Calu3 (cell line): Measurements from ENCODE around the gene DNAJC7. TPM values are rescaled to one million over a fixed set of nuclear protein-coding genes. Genes with fewer than 3 reads are reported as not detected.
A peak's percentile ranks its signal among the peaks of the same experiment; 100 is the strongest.

ENCODE experiments used
- Bru-seq: library from RNA; stranded (reverse); fragments of 400-500 nt; gene quantifications from one replicate; lab custom pipeline; 2021; lab: Mats Ljungman, UMichigan
- BruChase-seq, 2 experiments: library from RNA; stranded (reverse); fragments of 400-500 nt; gene quantifications; one replicate each; lab custom pipeline; 2021; lab: Mats Ljungman, UMichigan
- BruUV-seq: library from RNA; stranded (reverse); fragments of 400-500 nt; replicated peaks from 2 replicates; lab custom pipeline; 2021; lab: Mats Ljungman, UMichigan
- CTCF ChIA-PET: fragments of 300-600 bp; sonication (Branson Sonifier 250); formaldehyde crosslinking; loops from one replicate; lab custom pipeline; 2022; ENCODE audit warnings: antibody characterized with exemption; lab: Charles Lee
- DNase-seq: peaks from one replicate; pipeline ENCODE4 v3.0.0; 2022
- H3K27ac Mint-ChIP-seq: one replicate; pipeline ENCODE4 v1.8.0; 2022; ENCODE audit warnings: mixed read lengths; ENCODE audit not compliant: unreplicated experiment
- H3K27me3 Mint-ChIP-seq: one replicate; pipeline ENCODE4 v1.8.0; 2022; ENCODE audit warnings: mixed read lengths; ENCODE audit not compliant: unreplicated experiment
- H3K36me3 Mint-ChIP-seq: one replicate; pipeline ENCODE4 v1.8.0; 2022; ENCODE audit warnings: mild to moderate bottlenecking, moderate library complexity, mixed read lengths; ENCODE audit not compliant: insufficient read depth, unreplicated experiment
- H3K4me1 Mint-ChIP-seq: one replicate; pipeline ENCODE4 v1.8.0; 2022; ENCODE audit warnings: mild to moderate bottlenecking, low read depth, mixed read lengths; ENCODE audit not compliant: unreplicated experiment
- H3K4me3 Mint-ChIP-seq: one replicate; pipeline ENCODE4 v1.8.0; 2022; ENCODE audit warnings: mild to moderate bottlenecking, low read depth, moderate library complexity, mixed read lengths; ENCODE audit not compliant: unreplicated experiment
- H3K9me3 Mint-ChIP-seq: one replicate; pipeline ENCODE4 v1.8.0; 2022; ENCODE audit warnings: low read depth, mixed read lengths; ENCODE audit not compliant: unreplicated experiment
- intact Hi-C: fragments of 100-400 bp; cut with micrococcal nuclease; formaldehyde crosslinking; loops from one replicate; pipeline ENCODE4 v1.10.0; 2022; ENCODE audit not compliant: unreplicated experiment
- long read RNA-seq: library from polyadenylated mRNA; stranded (forward); transcript quantifications from one replicate; pipeline ENCODE4 v2.0.0, GENCODE V29; 2022
- total RNA-seq: library from RNA; stranded (reverse); gene quantifications from 2 replicates; pipeline ENCODE4 v1.2.3, GENCODE V29; 2022
- TF ChIP-seq, protein P1 (sequence below): fragments of 200-600 bp; IDR thresholded peaks from one replicate; pipeline ENCODE4 v1.8.0; 2022; ENCODE audit warnings: antibody characterized with exemption; ENCODE audit not compliant: unreplicated experiment

DNAJC7 gene, protein sequence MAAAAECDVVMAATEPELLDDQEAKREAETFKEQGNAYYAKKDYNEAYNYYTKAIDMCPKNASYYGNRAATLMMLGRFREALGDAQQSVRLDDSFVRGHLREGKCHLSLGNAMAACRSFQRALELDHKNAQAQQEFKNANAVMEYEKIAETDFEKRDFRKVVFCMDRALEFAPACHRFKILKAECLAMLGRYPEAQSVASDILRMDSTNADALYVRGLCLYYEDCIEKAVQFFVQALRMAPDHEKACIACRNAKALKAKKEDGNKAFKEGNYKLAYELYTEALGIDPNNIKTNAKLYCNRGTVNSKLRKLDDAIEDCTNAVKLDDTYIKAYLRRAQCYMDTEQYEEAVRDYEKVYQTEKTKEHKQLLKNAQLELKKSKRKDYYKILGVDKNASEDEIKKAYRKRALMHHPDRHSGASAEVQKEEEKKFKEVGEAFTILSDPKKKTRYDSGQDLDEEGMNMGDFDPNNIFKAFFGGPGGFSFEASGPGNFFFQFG
- total RNA-seq (184 and 193 TPM in 2 replicates), Bru-seq, nascent RNA (percentile 95 among the genes with signal in this experiment), BruChase-seq, experiment 1, labeled RNA remaining after a 6-hour chase (percentile 95 among the genes with signal in this experiment), BruChase-seq, experiment 2, labeled RNA remaining after a 2-hour chase (percentile 93 among the genes with signal in this experiment)
- long read RNA-seq, transcript DNAJC7-203 (14 exons, 2,022 nt), result major isoform, 65 of 122 reads
- long read RNA-seq, partial matches to known transcripts, result 17 of 122 reads
- long read RNA-seq, other reads (novel, unspliced or antisense), result 39 of 122 reads

DNA sequence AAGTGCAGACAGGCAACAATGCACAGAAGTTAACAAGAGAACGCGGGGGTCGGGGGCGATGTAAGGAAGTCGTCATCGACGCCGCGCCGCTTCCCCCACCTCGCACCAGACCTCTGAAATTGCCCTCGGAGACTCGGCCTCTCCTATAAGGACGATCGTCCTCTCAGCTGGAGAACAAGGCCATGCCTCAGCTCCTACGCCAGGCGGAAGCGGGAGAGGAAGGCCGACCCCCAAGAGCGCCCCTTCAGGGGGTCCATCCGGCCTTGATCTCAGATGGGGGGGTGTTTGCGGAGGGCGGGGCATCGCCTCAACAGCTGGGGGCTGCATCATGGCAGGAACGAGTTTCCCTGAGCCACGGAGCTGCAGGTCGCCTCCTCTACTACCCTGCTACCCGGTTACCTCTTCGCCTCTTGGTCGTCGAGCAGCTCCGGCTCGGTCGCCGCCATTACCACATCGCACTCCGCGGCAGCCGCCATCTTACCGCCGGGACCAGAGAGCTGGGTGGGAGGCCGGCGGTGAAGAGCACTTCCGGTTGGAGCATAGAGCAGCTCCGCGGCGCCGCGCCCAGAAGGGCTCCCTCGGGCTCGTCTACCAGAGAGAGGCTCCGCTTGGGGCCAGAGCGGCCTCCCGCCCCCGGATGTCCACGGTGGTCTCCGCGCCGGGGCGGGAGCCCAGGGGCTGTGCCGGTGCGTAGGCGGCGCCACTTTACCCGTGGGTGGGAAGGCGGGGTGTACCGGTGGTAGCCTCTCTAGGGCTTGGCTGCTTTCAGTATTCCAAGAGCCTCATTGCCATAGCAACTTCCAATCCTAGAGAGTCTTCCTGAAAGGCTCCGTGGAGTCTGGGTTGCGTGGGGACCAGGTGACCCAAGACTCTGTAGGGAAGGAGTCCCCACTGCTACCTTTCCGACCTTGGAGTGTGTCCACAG, at the start of gene DNAJC7:
Gene DNAJC7, minus strand, starts transcription at position 499 of the 925 bp plus-strand sequence. Its CDS starts 23 bp downstream, at position 476.
- peaks cover 59% of the 10 kb centered on the region for H3K4me1 Mint-ChIP-seq
- H3K36me3 Mint-ChIP-seq, result peaks cover 85% of the 10 kb centered on the region
- CTCF ChIA-PET, result interaction anchor here (0.6 to 4.2 kb wide), 19 partner anchors 8 to 504 kb away, joined by 3 to 38 read pairs (median 5); partner anchors contain the start of genes DHX58 and JUP
- peaks cover 3% of the 10 kb centered on the region for H3K9me3 Mint-ChIP-seq
- DNase-seq, result peak; percentile 95
- H3K4me3 Mint-ChIP-seq, result peak within 1 kb of the TSS; percentile 99
- TF ChIP-seq, protein P1, sequence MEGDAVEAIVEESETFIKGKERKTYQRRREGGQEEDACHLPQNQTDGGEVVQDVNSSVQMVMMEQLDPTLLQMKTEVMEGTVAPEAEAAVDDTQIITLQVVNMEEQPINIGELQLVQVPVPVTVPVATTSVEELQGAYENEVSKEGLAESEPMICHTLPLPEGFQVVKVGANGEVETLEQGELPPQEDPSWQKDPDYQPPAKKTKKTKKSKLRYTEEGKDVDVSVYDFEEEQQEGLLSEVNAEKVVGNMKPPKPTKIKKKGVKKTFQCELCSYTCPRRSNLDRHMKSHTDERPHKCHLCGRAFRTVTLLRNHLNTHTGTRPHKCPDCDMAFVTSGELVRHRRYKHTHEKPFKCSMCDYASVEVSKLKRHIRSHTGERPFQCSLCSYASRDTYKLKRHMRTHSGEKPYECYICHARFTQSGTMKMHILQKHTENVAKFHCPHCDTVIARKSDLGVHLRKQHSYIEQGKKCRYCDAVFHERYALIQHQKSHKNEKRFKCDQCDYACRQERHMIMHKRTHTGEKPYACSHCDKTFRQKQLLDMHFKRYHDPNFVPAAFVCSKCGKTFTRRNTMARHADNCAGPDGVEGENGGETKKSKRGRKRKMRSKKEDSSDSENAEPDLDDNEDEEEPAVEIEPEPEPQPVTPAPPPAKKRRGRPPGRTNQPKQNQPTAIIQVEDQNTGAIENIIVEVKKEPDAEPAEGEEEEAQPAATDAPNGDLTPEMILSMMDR, result no peak
- no peaks in the 10 kb centered on the region for H3K27me3 Mint-ChIP-seq
- TSS peak; percentile 60 for BruUV-seq
- peak within 1 kb of the TSS; percentile 99 for H3K27ac Mint-ChIP-seq
- intact Hi-C loops, result no loop called here

DNA sequence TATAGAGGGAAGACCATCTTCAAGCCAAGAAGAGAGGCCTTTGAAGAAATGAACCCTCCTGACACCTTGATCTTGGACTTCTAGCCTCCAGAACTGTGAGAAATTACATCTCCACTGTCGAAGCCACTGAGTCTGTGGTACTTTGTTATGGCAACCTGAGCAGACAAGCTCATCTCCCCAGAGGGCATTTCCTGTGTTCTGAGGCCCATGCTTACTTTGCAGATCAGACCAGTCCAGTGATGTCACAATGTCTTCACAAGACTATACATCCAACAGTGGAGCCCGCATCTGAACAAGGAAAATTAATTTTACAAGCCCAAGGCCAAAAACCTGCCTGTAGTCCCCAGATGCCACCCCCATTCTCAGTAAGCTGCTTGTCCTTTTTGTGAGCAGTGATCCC, 48.0 kb upstream of the DNAJC7 start:
- CTCF ChIA-PET, result interaction anchor here (0.6 to 1.8 kb wide), 7 partner anchors 9 to 647 kb away, joined by 3 to 8 read pairs (median 6); partner anchors contain the start of gene DHX58
- no peak for DNase-seq

DNA sequence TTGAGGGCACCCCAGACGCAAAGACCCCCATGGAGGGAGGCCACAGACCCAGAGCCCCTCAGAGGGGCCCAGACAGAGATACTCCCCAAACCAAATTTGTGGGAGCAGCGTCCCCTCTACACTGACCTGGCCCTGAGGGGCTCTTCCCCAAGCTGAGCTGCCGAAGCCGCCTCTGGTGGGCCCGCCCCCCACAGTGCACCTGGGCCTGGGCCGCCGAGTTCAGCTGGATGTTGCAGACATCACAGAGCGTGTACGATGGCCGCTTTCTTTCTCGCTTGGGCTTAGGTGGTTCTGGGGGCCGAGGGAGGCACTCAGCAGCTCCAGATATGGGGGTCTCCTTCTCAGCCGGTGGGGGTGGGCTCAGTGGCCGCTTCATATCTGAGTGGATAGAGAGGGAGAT, 45.4 kb upstream of the DNAJC7 start:
- TF ChIP-seq, protein P1, result no peak
- Mint-ChIP-seq H3K27ac (no peak overlapping the region), H3K9me3 (no peaks in the 10 kb centered on the region), H3K27me3 (peaks cover 49% of the 10 kb centered on the region), H3K36me3 (no peaks in the 10 kb centered on the region), H3K4me1 (no peaks in the 10 kb centered on the region), H3K4me3 (no peak overlapping the region)
- DNase-seq, result no peak
- intact Hi-C loops, result no loop called here
- BruUV-seq, result no TSS peak
- CTCF ChIA-PET, result no interaction called here

More for the DNA sequence above, 48.0 kb upstream of the DNAJC7 start:
- Mint-ChIP-seq H3K4me1 (no peaks in the 10 kb centered on the region), H3K27me3 (peaks cover 62% of the 10 kb centered on the region), H3K9me3 (no peaks in the 10 kb centered on the region), H3K36me3 (no peaks in the 10 kb centered on the region), H3K4me3 (no peak overlapping the region), H3K27ac (no peak overlapping the region)
- intact Hi-C loops, result loop anchor here (5.0 kb wide), 1 partner anchor 52 kb away; no protein-coding TSS in a partner anchor
- TF ChIP-seq, protein P1, result no peak
- BruUV-seq, result no TSS peak
